ENCODE results near the gene OR10X1.

The OR10X1 gene

GRCh38 chr1:158579733-158580132 lies at the start of gene OR10X1:
Gene OR10X1 (minus strand): TSS chr1:158579899. CDS start chr1:158579899, 0 bp downstream.
- DNase-seq (ENCODE audit: insufficient read length, low spot score) (no peak), FAIRE-seq (no peak)

GRCh38 chr1:158613764-158614163 lies 34.1 kb upstream of the OR10X1 start:
- no peak for FAIRE-seq

GRCh38 chr1:158611916-158612315 lies 32.2 kb upstream of the OR10X1 start:
- DNase-seq (ENCODE audit: insufficient read length, low spot score): no peak
- no peak for FAIRE-seq

More at GRCh38 chr1:158613764-158614163, 34.1 kb upstream of the OR10X1 start:
- no peak for DNase-seq (ENCODE audit: insufficient read length, low spot score)

- no peak for FAIRE-seq
- DNase-seq (ENCODE audit: insufficient read length, low spot score): no peak
Observed at GRCh38 chr1:158607296-158607695, 27.6 kb upstream of the OR10X1 start.

GRCh38 chr1:158604968-158605367 lies 25.3 kb upstream of the OR10X1 start, which contains the start of gene OR10Z1:
Gene OR10Z1 (plus strand): TSS chr1:158605268. CDS start chr1:158606439, 1,171 bp downstream.
- no peak for DNase-seq (ENCODE audit: insufficient read length, low spot score)
- no peak for FAIRE-seq

GRCh38 chr1:158600735-158601134 lies 21.0 kb upstream of the OR10X1 start:
- FAIRE-seq: no peak

GRCh38 chr1:158586942-158587341 lies 7.2 kb upstream of the OR10X1 start:
- no peak for FAIRE-seq

More at GRCh38 chr1:158600735-158601134, 21.0 kb upstream of the OR10X1 start:
- no peak for DNase-seq (ENCODE audit: insufficient read length, low spot score)

GRCh38 chr1:158583962-158584361 lies 4.3 kb upstream of the OR10X1 start:
- DNase-seq (ENCODE audit: insufficient read length, low spot score): no peak
- no peak for FAIRE-seq

More at GRCh38 chr1:158586942-158587341, 7.2 kb upstream of the OR10X1 start:
- DNase-seq (ENCODE audit: insufficient read length, low spot score): no peak

GRCh38 chr1:158577561-158577960 lies 2.1 kb downstream of the OR10X1 start:
- FAIRE-seq (no peak), DNase-seq (ENCODE audit: insufficient read length, low spot score) (no peak)

GRCh38 chr1:158572226-158572625 lies 7.5 kb downstream of the OR10X1 start:
- FAIRE-seq: no peak
- no peak for DNase-seq (ENCODE audit: insufficient read length, low spot score)

- FAIRE-seq: no peak
- no peak for DNase-seq (ENCODE audit: insufficient read length, low spot score)
Observed at GRCh38 chr1:158570480-158570879, 9.2 kb downstream of the OR10X1 start, which contains the start of gene OR6P1. Gene OR6P1 (minus strand): TSS chr1:158570580. CDS start chr1:158563604, 6,976 bp downstream.

- FAIRE-seq (no peak), DNase-seq (ENCODE audit: insufficient read length, low spot score) (no peak)
Observed at GRCh38 chr1:158564608-158565007, 15.1 kb downstream of the OR10X1 start.

- DNase-seq (ENCODE audit: insufficient read length, low spot score) (no peak), FAIRE-seq (no peak)
Observed at GRCh38 chr1:158563853-158564252, 15.8 kb downstream of the OR10X1 start.

GRCh38 chr1:158559696-158560095 lies 20.0 kb downstream of the OR10X1 start:
- DNase-seq (ENCODE audit: insufficient read length, low spot score) (no peak), FAIRE-seq (no peak)

GRCh38 chr1:158554352-158554751 lies 25.3 kb downstream of the OR10X1 start, which contains the start of gene OR6Y1:
Gene OR6Y1 (minus strand): TSS chr1:158554405. CDS start chr1:158548105, 6,300 bp downstream.
- FAIRE-seq: no peak
- no peak for DNase-seq (ENCODE audit: insufficient read length, low spot score)

GRCh38 chr1:158552296-158552695 lies 27.4 kb downstream of the OR10X1 start:
- FAIRE-seq: no peak

GRCh38 chr1:158547533-158547932 lies 32.2 kb downstream of the OR10X1 start:
- no peak for FAIRE-seq
- DNase-seq (ENCODE audit: insufficient read length, low spot score): no peak

More at GRCh38 chr1:158552296-158552695, 27.4 kb downstream of the OR10X1 start:
- no peak for DNase-seq (ENCODE audit: insufficient read length, low spot score)

- DNase-seq (ENCODE audit: insufficient read length, low spot score): no peak
- FAIRE-seq: no peak
Observed at GRCh38 chr1:158537609-158538008, 42.1 kb downstream of the OR10X1 start.

- DNase-seq (ENCODE audit: insufficient read length, low spot score): no peak
- no peak for FAIRE-seq
Observed at GRCh38 chr1:158534496-158534895, 45.2 kb downstream of the OR10X1 start.
